ENCODE data around the gene FGF16. TPM values are rescaled to one million over a fixed set of nuclear protein-coding genes. Genes with fewer than 3 reads are reported as not detected.
A peak's percentile ranks its signal among the peaks of the same experiment; 100 is the strongest.

Gene FGF16
- total RNA-seq, 2 donors from 2014 or later, result not detected

DNA sequence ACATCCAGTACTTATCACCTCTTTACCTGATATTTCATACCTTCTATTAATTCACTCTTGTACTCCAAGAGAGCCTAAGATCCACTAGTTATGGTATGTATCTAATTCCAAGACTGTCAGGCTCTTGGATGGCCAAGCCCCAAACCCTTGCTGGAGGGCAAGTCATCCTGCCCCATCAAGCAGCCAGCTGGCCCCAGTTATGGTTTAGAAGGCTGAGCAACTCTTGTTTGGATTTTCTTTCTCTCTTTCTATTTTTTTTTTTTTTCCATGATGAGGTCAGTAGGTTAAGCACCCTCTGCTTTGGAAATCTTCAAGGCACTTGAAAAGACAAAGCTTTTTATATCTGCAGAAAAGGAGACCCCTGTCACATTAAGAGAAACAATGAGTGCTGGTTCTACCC is 10.9 kb upstream of the FGF16 start:
- H3K27me3 Mint-ChIP-seq, result peaks cover 0 to 5% of the 10 kb centered on the region in 2 donors
- H3K9me3 Mint-ChIP-seq, result no peaks in the 10 kb centered on the region
- no peak overlapping the region for H3K4me3 Mint-ChIP-seq
- H3K27ac Mint-ChIP-seq, result no peak overlapping the region
- H3K36me3 Mint-ChIP-seq, result no peaks in the 10 kb centered on the region
- no peak for ATAC-seq
- no peak for DNase-seq (ENCODE audit: low spot score)
- H3K4me1 Mint-ChIP-seq (ENCODE audit: low read depth in 2 of 2), result no peaks in the 10 kb centered on the region

DNA sequence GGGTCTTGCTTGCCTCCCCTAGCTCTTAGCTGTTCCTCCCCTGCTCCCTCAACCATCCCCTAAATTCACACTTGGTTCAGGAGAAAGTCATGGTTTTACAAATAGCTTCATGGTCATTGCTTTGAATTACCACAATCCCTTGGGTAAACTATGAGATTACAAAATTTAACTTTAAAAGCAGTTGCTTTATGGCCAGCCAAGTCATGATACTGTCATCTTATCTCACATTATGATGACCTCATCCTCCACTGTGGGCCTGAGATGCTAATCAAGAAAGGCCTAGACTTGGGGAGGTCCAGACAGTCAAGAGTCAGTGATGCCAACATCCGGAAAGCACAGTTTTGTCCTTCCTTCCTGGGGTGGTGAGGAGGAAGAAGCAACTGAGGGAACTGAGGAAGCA is 10.5 kb upstream of the FGF16 start:
- H3K27me3 Mint-ChIP-seq, result peaks cover 0 to 7% of the 10 kb centered on the region in 2 donors
- no peak overlapping the region for H3K4me3 Mint-ChIP-seq
- no peaks in the 10 kb centered on the region for H3K9me3 Mint-ChIP-seq
- ATAC-seq, result no peak
- no peaks in the 10 kb centered on the region for H3K36me3 Mint-ChIP-seq
- no peak overlapping the region for H3K27ac Mint-ChIP-seq
- no peak for DNase-seq (ENCODE audit: low spot score)
- no peaks in the 10 kb centered on the region for H3K4me1 Mint-ChIP-seq (ENCODE audit: low read depth in 2 of 2)

DNA sequence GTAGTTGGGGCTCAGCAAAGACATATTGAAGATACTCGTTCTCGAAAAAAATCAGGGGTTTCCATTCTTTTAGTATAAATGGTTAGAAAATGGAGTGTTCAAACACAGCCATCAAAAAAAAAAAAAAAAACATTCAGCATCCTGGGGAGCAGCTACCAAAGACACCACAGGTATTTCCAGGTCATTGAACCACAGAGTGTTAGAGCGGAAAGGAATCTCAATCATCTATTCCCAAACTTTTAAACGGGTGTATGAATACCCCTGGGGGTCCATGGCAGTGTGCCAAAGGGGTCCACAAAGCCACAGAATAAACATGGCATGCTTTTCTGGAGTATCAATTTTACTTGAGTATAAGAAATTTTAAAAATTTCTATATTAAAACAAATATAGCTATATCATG is 6.9 kb upstream of the FGF16 start:
- no peak for DNase-seq (ENCODE audit: low spot score)
- Mint-ChIP-seq H3K4me3 (no peak overlapping the region), H3K9me3 (no peaks in the 10 kb centered on the region), H3K36me3 (no peaks in the 10 kb centered on the region), H3K27me3 (peaks cover 8 to 19% of the 10 kb centered on the region in 2 donors), H3K4me1 (ENCODE audit: low read depth in 2 of 2) (no peaks in the 10 kb centered on the region), H3K27ac (no peak overlapping the region)
- ATAC-seq, result no peak

DNA sequence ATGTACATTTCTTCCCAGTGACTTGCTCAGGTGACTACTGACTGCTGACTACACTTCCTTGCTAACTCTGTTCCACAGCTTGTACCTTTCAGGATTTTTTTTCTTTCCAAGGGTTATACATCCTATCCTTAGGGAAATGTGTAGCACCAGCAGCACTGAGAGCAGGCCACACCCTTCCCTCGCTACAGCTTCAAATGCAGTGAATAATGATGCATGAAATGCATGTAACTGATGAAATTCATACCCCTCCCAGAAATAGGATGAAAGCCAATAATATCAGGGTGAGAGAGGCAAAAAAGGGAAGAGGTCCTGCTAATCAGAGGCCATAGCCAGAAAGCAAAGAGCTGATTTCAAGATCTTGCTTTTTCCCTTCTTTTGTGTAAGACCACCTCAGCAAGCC is 6.2 kb upstream of the FGF16 start:
- H3K36me3 Mint-ChIP-seq, result no peaks in the 10 kb centered on the region
- no peaks in the 10 kb centered on the region for H3K9me3 Mint-ChIP-seq
- H3K27ac Mint-ChIP-seq, result no peak overlapping the region
- no peak for DNase-seq (ENCODE audit: low spot score)
- peaks cover 0 to 2% of the 10 kb centered on the region in 2 donors for H3K4me1 Mint-ChIP-seq (ENCODE audit: low read depth in 2 of 2)
- no peak overlapping the region for H3K4me3 Mint-ChIP-seq
- H3K27me3 Mint-ChIP-seq, result peaks cover 8 to 18% of the 10 kb centered on the region in 2 donors
- no peak for ATAC-seq

DNA sequence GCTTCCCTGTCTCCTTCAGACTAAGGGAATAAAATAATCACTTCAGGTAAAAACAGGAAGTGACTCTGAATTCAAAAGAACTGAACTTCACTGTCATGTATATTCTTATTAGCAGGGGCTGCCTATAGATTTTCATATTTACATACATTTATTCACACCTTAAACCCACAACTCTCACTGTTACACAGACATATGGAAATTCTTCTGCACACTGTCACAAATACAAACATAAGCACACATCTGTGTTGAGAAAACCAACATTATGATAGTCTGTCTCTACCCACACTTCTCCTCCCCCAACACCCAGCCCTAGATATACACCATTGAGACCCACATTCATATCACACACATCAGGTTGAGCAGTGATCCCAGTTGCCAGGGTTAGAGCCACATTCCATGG is 5.7 kb upstream of the FGF16 start:
- DNase-seq (ENCODE audit: low spot score) (no peak), ATAC-seq (no peak)
- H3K4me1 Mint-ChIP-seq (ENCODE audit: low read depth in 2 of 2), result peaks cover 0 to 2% of the 10 kb centered on the region in 2 donors
- no peaks in the 10 kb centered on the region for H3K36me3 Mint-ChIP-seq
- H3K27me3 Mint-ChIP-seq, result peaks cover 8 to 20% of the 10 kb centered on the region in 2 donors
- no peak overlapping the region for H3K4me3 Mint-ChIP-seq
- H3K9me3 Mint-ChIP-seq, result no peaks in the 10 kb centered on the region
- no peak overlapping the region for H3K27ac Mint-ChIP-seq

DNA sequence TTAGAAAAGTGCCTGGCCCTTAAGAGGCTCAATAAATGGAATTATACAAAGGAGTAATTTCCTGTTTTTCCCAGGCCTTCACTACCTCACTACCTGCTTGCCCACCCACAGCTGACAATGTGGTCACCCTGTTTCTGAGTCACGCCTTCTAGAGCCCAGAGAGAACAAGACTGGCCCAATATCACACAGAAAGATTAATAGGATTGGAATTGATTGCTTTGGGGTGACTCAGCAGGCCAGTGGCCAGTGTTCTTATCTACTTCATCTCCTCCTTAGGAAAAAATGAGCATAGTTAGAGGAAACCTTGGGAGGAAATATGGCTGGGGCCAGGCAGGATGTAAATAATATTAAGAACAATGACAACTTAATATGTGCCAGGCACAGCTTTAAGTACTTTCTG is 4.5 kb upstream of the FGF16 start:
- DNase-seq (ENCODE audit: low spot score), result no peak
- H3K4me3 Mint-ChIP-seq, result no peak overlapping the region
- H3K36me3 Mint-ChIP-seq, result no peaks in the 10 kb centered on the region
- peaks cover 8 to 25% of the 10 kb centered on the region in 2 donors for H3K27me3 Mint-ChIP-seq
- no peak overlapping the region for H3K27ac Mint-ChIP-seq
- H3K4me1 Mint-ChIP-seq (ENCODE audit: low read depth in 2 of 2), result peaks cover 0 to 6% of the 10 kb centered on the region in 2 donors
- no peaks in the 10 kb centered on the region for H3K9me3 Mint-ChIP-seq
- no peak for ATAC-seq

DNA sequence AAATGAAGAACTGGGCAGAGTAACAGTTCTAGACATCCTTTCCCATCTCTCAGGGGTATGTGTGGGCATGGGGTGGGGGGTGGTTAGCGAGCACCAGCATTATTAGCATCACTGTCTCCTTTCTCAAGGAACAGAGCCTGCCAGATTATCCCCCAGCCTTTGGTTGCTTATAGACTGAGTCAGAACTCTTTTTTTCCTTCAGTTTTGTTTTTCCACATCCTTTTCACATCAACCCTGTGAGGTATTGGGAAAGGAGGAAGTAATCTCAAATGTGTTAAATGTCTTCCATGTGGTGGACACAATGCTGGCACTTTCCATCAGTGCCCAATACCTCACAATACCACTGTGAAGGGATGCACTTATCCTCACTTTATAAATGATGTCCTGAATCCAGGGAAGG is 3.1 kb upstream of the FGF16 start:
- ATAC-seq, result no peak

DNA sequence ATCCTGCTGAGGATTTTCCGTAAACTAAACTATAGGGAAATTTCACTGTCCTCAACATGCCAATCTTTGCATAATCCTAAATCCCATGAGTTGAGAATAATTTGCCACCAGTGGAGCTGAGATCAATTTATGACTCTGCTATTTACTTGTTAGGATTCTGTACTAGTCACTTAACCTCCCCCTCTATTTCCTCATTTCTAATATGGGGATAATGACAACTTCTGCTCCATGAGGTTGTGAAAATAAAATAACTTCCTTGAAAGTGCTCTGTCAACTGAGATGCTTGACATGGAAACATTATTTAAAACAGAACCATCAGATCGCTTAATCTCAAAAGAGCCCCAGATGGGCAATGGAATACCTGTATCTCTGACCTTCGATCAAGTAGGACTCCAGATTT is 2.6 kb upstream of the FGF16 start:
- DNase-seq (ENCODE audit: low spot score) (no peak), ATAC-seq (no peak)
- H3K27ac Mint-ChIP-seq, result no peak overlapping the region
- no peaks in the 10 kb centered on the region for H3K36me3 Mint-ChIP-seq
- H3K4me1 Mint-ChIP-seq (ENCODE audit: low read depth in 2 of 2), result peaks cover 0 to 6% of the 10 kb centered on the region in 2 donors
- peaks cover 15 to 27% of the 10 kb centered on the region in 2 donors for H3K27me3 Mint-ChIP-seq
- no peak overlapping the region for H3K4me3 Mint-ChIP-seq
- no peaks in the 10 kb centered on the region for H3K9me3 Mint-ChIP-seq

More for the DNA sequence above, 3.1 kb upstream of the FGF16 start:
- Mint-ChIP-seq H3K27ac (no peak overlapping the region), H3K9me3 (no peaks in the 10 kb centered on the region), H3K36me3 (no peaks in the 10 kb centered on the region), H3K4me1 (ENCODE audit: low read depth in 2 of 2) (peaks cover 0 to 6% of the 10 kb centered on the region in 2 donors), H3K4me3 (no peak overlapping the region), H3K27me3 (peaks cover 14 to 27% of the 10 kb centered on the region in 2 donors)
- no peak for DNase-seq (ENCODE audit: low spot score)

DNA sequence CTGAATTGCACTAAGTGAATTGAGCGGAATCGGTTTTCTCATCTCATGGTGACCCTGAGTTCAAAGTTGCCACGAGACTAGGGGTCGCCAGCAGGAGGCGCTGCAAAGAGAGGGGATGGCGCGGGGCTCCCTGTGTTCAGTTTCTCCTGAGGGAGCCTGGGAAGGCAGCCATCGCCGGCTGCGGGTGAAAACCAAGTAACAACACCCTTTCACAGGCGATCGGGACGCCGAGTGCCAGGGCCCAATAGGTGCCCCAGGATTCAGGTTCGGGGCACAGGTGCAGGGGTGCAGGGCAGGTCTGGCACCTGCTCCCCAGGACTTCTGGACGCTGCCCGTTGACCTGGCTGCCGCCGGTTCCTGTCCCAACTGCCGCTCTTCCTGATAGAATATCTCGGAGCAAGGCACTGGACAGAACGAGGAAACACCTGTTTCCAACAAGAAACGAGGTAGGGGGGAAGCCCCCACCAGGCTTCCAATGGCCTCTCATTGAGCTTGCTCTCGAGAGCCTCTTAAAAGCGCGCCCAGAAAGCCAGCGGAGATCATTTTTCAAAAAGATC is 1.1 kb upstream of the FGF16 start:
- DNase-seq (ENCODE audit: low spot score), result no peak
- Mint-ChIP-seq H3K9me3 (no peaks in the 10 kb centered on the region), H3K27me3 (peaks cover 15 to 34% of the 10 kb centered on the region in 2 donors), H3K4me3 (peak overlapping the region; percentile 51), H3K36me3 (no peaks in the 10 kb centered on the region), H3K4me1 (ENCODE audit: low read depth in 2 of 2) (peaks cover 0 to 6% of the 10 kb centered on the region in 2 donors), H3K27ac (no peak overlapping the region)
- ATAC-seq, result no peak

DNA sequence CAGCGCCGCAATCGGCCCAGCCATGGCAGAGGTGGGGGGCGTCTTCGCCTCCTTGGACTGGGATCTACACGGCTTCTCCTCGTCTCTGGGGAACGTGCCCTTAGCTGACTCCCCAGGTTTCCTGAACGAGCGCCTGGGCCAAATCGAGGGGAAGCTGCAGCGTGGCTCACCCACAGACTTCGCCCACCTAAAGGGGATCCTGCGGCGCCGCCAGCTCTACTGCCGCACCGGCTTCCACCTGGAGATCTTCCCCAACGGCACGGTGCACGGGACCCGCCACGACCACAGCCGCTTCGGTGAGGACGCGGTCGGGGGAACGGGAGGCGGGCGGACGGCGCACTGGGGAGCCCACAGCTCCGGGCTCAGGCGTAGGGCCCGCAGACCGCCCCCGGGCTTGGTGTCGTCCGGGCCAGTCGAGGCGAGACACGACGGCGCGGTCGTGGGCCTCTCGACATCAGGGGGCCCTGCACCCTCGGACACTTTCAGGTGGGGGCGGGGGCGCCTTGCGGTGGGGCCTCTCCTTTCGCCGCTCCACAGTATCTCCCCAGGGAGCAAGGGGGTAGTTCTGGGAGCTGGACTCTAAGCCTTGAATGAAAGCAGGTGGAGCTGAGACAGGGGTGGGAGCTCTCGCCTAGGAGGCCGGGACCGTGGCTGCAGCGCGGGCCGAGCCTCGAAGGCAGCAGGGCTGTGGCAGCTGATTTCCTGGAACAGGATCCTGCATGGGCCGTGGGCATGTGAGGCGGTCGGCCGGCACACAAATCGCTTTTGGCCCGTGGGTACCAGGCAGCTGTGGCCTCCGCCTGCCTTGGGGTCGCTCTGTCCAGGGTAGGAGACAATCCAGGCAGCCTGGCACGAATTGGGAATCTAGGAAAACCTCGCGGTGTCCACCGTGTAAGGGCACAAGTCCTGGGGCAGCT is 722 bp downstream of the FGF16 start:
- H3K4me3 Mint-ChIP-seq, result no peak overlapping the region
- ATAC-seq (peak in 1 of 2 donors; percentile 15), DNase-seq (ENCODE audit: low spot score) (no peak)
- H3K36me3 Mint-ChIP-seq, result no peaks in the 10 kb centered on the region
- peaks cover 15 to 31% of the 10 kb centered on the region in 2 donors for H3K27me3 Mint-ChIP-seq
- no peaks in the 10 kb centered on the region for H3K9me3 Mint-ChIP-seq
- H3K27ac Mint-ChIP-seq, result no peak overlapping the region
- H3K4me1 Mint-ChIP-seq (ENCODE audit: low read depth in 2 of 2), result peaks cover 0 to 6% of the 10 kb centered on the region in 2 donors

DNA sequence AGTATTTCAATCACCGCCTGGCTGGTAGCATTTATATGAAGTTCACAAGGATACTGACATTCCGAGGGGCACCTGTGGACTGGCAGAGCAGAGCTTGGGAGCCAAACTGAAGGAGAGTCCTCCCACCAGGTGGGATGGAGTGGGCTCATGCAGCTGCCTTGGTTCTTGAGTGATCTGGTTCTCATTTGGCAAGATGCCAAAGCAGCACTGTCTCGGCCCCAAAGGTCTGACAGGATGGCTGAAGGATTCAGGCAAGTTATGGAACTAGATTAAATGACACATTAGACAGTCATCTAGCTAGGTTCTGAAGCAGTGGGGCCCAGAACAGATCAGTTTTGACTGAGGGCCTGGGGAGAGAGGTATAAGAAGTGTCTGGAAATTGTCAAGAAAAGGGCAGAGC is 3.2 kb downstream of the FGF16 start:
- no peak overlapping the region for H3K27ac Mint-ChIP-seq
- H3K9me3 Mint-ChIP-seq, result no peaks in the 10 kb centered on the region
- H3K27me3 Mint-ChIP-seq, result peaks cover 7 to 19% of the 10 kb centered on the region in 2 donors
- peaks cover 0 to 6% of the 10 kb centered on the region in 2 donors for H3K4me1 Mint-ChIP-seq (ENCODE audit: low read depth in 2 of 2)
- DNase-seq (ENCODE audit: low spot score) (no peak), ATAC-seq (no peak)
- H3K4me3 Mint-ChIP-seq, result no peak overlapping the region
- H3K36me3 Mint-ChIP-seq, result no peaks in the 10 kb centered on the region

DNA sequence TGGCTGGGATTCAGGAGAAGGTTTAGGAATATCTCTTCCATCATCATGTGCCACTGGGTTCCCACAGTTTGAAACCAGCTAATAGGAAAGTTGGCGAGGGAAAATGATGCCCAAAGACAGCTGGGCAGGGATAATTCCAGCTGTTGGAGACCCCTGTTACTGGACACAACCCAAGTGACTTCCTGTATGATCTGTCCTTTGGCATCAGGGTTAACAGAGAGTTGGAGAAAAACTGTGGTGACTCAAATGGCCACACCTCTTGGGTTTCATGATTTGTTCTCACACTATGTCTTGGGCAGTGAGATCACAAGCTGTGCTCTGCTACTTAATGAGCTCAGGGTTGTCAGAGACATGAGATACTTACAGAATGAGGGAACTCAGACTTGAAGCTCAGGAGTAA is 3.8 kb downstream of the FGF16 start:
- no peak for ATAC-seq
- no peaks in the 10 kb centered on the region for H3K9me3 Mint-ChIP-seq
- no peak overlapping the region for H3K4me3 Mint-ChIP-seq
- H3K36me3 Mint-ChIP-seq, result no peaks in the 10 kb centered on the region
- peaks cover 7 to 19% of the 10 kb centered on the region in 2 donors for H3K27me3 Mint-ChIP-seq
- no peak for DNase-seq (ENCODE audit: low spot score)
- H3K4me1 Mint-ChIP-seq (ENCODE audit: low read depth in 2 of 2), result peaks cover 0 to 3% of the 10 kb centered on the region in 2 donors
- no peak overlapping the region for H3K27ac Mint-ChIP-seq

DNA sequence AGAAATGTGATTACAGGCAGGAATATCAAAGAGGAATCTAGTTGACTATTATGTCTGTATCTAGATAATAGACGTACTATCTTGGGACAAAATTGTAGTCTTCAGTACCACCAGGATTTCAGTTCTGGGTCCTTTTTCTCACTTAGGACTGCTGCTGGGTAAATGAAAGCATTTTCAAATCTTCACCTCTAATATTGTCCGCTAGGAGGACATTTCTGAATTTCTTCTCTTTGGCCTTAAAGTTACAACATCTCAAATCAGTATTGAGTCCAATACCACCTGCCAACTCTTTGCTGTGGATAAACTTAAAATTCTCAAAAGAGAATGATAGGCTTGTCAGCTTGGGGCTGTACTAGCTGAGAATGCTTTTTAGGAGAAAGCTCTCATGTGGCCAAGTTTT is 6.0 kb downstream of the FGF16 start:
- H3K27me3 Mint-ChIP-seq, result peaks cover 7 to 12% of the 10 kb centered on the region in 2 donors
- H3K36me3 Mint-ChIP-seq, result no peaks in the 10 kb centered on the region
- no peaks in the 10 kb centered on the region for H3K9me3 Mint-ChIP-seq
- H3K27ac Mint-ChIP-seq, result no peak overlapping the region
- ATAC-seq (no peak), DNase-seq (ENCODE audit: low spot score) (no peak)
- no peaks in the 10 kb centered on the region for H3K4me1 Mint-ChIP-seq (ENCODE audit: low read depth in 2 of 2)
- H3K4me3 Mint-ChIP-seq, result no peak overlapping the region

DNA sequence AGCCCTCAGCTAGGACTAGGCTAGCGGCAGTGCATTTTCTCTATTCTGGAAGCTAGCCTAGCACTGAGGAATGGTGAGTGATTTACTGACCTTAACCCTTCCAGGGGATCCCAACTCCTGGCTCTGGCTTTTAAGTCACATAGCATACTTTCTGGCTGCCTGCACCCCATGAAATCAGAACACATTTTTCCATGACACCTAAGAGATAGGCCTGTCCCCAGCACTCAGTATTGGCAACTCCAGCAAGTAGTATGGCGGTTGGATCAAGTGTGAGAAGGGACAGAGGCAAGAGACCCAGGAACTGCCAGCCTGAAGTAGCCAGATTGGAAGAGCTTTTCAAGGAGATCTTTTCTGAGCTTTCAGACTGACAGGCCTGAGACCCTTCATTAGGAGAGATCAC is 8.2 kb downstream of the FGF16 start:
- no peak overlapping the region for H3K27ac Mint-ChIP-seq
- H3K36me3 Mint-ChIP-seq, result no peaks in the 10 kb centered on the region
- H3K4me3 Mint-ChIP-seq, result no peak overlapping the region
- peaks cover 0 to 8% of the 10 kb centered on the region in 2 donors for H3K27me3 Mint-ChIP-seq
- no peaks in the 10 kb centered on the region for H3K4me1 Mint-ChIP-seq (ENCODE audit: low read depth in 2 of 2)
- ATAC-seq (no peak), DNase-seq (ENCODE audit: low spot score) (no peak)
- H3K9me3 Mint-ChIP-seq, result no peaks in the 10 kb centered on the region

All from natural killer cell treated with Interleukin-12 subunit alpha and Interleukin-12 subunit beta and Interleukin-15 and Interleukin-18, amount 100 ng/mL, for 72 hours (primary cell).